H9 (cell line): Measurements from ENCODE around the gene GSG1L. TPM values are rescaled to one million over a fixed set of nuclear protein-coding genes. Genes with fewer than 3 reads are reported as not detected.

ENCODE experiments used
- DNase-seq: peaks from one replicate; pipeline ENCODE4 v3.0.0-alpha.2; 2017
- H2AFZ ChIP-seq: one replicate; pipeline ENCODE4 v1.6.1; 2013; ENCODE audit warnings: mild to moderate bottlenecking, low read length, control low read depth, moderate library complexity
- H2AK5ac ChIP-seq: 2 replicates; pipeline ENCODE4 v1.6.1; 2013; ENCODE audit warnings: low read length, control low read depth, mixed read lengths; ENCODE audit not compliant: insufficient read length
- H2BK120ac ChIP-seq: one replicate; pipeline ENCODE4 v1.6.1; 2013; ENCODE audit warnings: low read depth, mild to moderate bottlenecking, low read length, control low read depth, inconsistent platforms; ENCODE audit not compliant: poor library complexity, severe bottlenecking
- H2BK12ac ChIP-seq: 2 replicates; pipeline ENCODE4 v1.6.1; 2013; ENCODE audit warnings: low read length, control low read depth, mixed read lengths, low read depth; ENCODE audit not compliant: insufficient read length
- H2BK15ac ChIP-seq: 2 replicates; pipeline ENCODE4 v1.6.1; 2013; ENCODE audit warnings: low read depth, low read length, control low read depth
- H2BK20ac ChIP-seq: one replicate; pipeline ENCODE4 v1.6.1; 2013; ENCODE audit warnings: low read depth, mild to moderate bottlenecking, low read length, control low read depth, inconsistent platforms; ENCODE audit not compliant: poor library complexity, severe bottlenecking
- H2BK5ac ChIP-seq: 2 replicates; pipeline ENCODE4 v1.6.1; 2013; ENCODE audit warnings: low read length, control low read depth, mixed read lengths; ENCODE audit not compliant: insufficient read length
- H3K14ac ChIP-seq: 2 replicates; pipeline ENCODE4 v1.6.1; 2013; ENCODE audit warnings: low read length, control low read depth; ENCODE audit not compliant: insufficient read depth
- H3K18ac ChIP-seq: 2 replicates; pipeline ENCODE4 v1.6.1; 2013; ENCODE audit warnings: low read depth, mild to moderate bottlenecking, mixed read lengths, low read length, control low read depth; ENCODE audit not compliant: insufficient read length
- H3K23ac ChIP-seq: 2 replicates; pipeline ENCODE4 v1.6.1; 2013; ENCODE audit warnings: low read length, control low read depth, mixed read lengths, low read depth; ENCODE audit not compliant: insufficient read length
- H3K23me2 ChIP-seq: 2 replicates; pipeline ENCODE4 v1.6.1; 2013; ENCODE audit warnings: low read depth, mild to moderate bottlenecking, mixed read lengths, low read length, control low read depth; ENCODE audit not compliant: insufficient read length, poor library complexity, severe bottlenecking
- H3K27ac ChIP-seq: 2 replicates; pipeline ENCODE4 v1.5.1; 2013; ENCODE audit warnings: low read length, control low read depth, mixed read lengths, low read depth; ENCODE audit not compliant: insufficient read length
- H3K27me3 ChIP-seq: 2 replicates; pipeline ENCODE4 v1.6.1; 2013; ENCODE audit warnings: low read length, control low read depth, inconsistent platforms; ENCODE audit not compliant: insufficient read depth
- H3K4ac ChIP-seq: 2 replicates; pipeline ENCODE4 v1.6.1; 2013; ENCODE audit warnings: low read depth, mild to moderate bottlenecking, control low read depth, inconsistent platforms, low read length, moderate library complexity
- H3K4me1 ChIP-seq: 2 replicates; pipeline ENCODE4 v1.6.1; 2013; ENCODE audit warnings: low read length, control low read depth, inconsistent platforms; ENCODE audit not compliant: insufficient read depth
- H3K4me2 ChIP-seq: 2 replicates; pipeline ENCODE4 v1.6.1; 2013; ENCODE audit warnings: low read length, control low read depth, mixed read lengths; ENCODE audit not compliant: insufficient read length, insufficient read depth
- H3K56ac ChIP-seq: 2 replicates; pipeline ENCODE4 v1.6.1; 2013; ENCODE audit warnings: low read depth, mild to moderate bottlenecking, mixed read lengths, low read length, control low read depth; ENCODE audit not compliant: insufficient read length
- H3K79me1 ChIP-seq: 2 replicates; pipeline ENCODE4 v1.6.1; 2013; ENCODE audit warnings: low read depth, mild to moderate bottlenecking, moderate library complexity, low read length, control low read depth, inconsistent platforms; ENCODE audit not compliant: insufficient read depth, poor library complexity, severe bottlenecking
- H3K79me2 ChIP-seq: 2 replicates; pipeline ENCODE4 v1.6.1; 2013; ENCODE audit warnings: low read length, control low read depth, inconsistent platforms; ENCODE audit not compliant: insufficient read depth
- H3K9ac ChIP-seq: 2 replicates; pipeline ENCODE4 v1.6.1; 2013; ENCODE audit warnings: low read length, control low read depth, mixed read lengths; ENCODE audit not compliant: insufficient read length; ENCODE audit errors: extremely low read depth
- H3K9me3 ChIP-seq: one replicate; pipeline ENCODE4 v1.6.1; 2013; ENCODE audit warnings: low read depth, low read length, inconsistent platforms; ENCODE audit not compliant: control insufficient read depth
- H3T11ph ChIP-seq: one replicate; pipeline ENCODE4 v1.6.1; 2013; ENCODE audit warnings: mild to moderate bottlenecking, low read length, control low read depth, inconsistent platforms
- H4K20me1 ChIP-seq: one replicate; pipeline ENCODE4 v1.6.1; 2013; ENCODE audit not compliant: control insufficient read depth, insufficient read length, insufficient read depth
- H4K5ac ChIP-seq: 2 replicates; pipeline ENCODE4 v1.6.1; 2013; ENCODE audit warnings: low read depth, mild to moderate bottlenecking, mixed read lengths, low read length, control low read depth; ENCODE audit not compliant: insufficient read length
- H4K8ac ChIP-seq: replicated peaks from 2 replicates; pipeline ENCODE4 v1.6.1; 2013; ENCODE audit warnings: low read length, control low read depth, mixed read lengths, low read depth; ENCODE audit not compliant: insufficient read length
- H4K91ac ChIP-seq: 2 replicates; pipeline ENCODE4 v1.6.1; 2013; ENCODE audit warnings: low read depth, mild to moderate bottlenecking, moderate library complexity, mixed read lengths, low read length, control low read depth; ENCODE audit not compliant: insufficient read length
- H3K27ac Mint-ChIP-seq, 3 experiments: 2 replicates in 2 of 3; 3 replicates in 1 of 3; pipeline ENCODE4 v1.8.0; 2020 to 2021; ENCODE audit warnings: mixed read lengths in 3 of 3, mild to moderate bottlenecking in 1 of 3, moderate library complexity in 1 of 3
- H3K27me3 Mint-ChIP-seq: 2 replicates; pipeline ENCODE4 v1.8.0; 2021; ENCODE audit warnings: low read depth, mild to moderate bottlenecking, moderate library complexity, mixed read lengths
- H3K36me3 Mint-ChIP-seq, 3 experiments: 2 replicates in 2 of 3; 3 replicates in 1 of 3; pipeline ENCODE4 v1.8.0; 2020 to 2021; ENCODE audit warnings: low read depth in 3 of 3, mixed read lengths in 3 of 3; ENCODE audit not compliant: insufficient read depth in 1 of 3
- H3K4me1 Mint-ChIP-seq, 2 experiments: 2 replicates each; pipeline ENCODE4 v1.8.0; 2020; ENCODE audit warnings: mixed read lengths in 2 of 2
- H3K4me3 Mint-ChIP-seq, 2 experiments: 2 replicates in 1 of 2; 3 replicates in 1 of 2; pipeline ENCODE4 v1.8.0; 2020 to 2021; ENCODE audit warnings: mild to moderate bottlenecking in 2 of 2, mixed read lengths in 2 of 2, moderate library complexity in 1 of 2
- H3K9me3 Mint-ChIP-seq, 2 experiments: 2 replicates in 1 of 2; 3 replicates in 1 of 2; pipeline ENCODE4 v1.8.0; 2020; ENCODE audit warnings: mild to moderate bottlenecking in 2 of 2, mixed read lengths in 2 of 2, moderate library complexity in 1 of 2
- WGBS: extraction: QIAGEN DNeasy Blood & Tissue Kit; methylation state at CpG from one replicate; pipeline ENCODE4 v1.1.7; 2013; ENCODE audit warnings: missing lambda C conversion rate, low lambda C conversion rate, mixed read lengths; ENCODE audit not compliant: insufficient read length; ENCODE audit errors: extremely low coverage; 5-methylcytosine and 5-hydroxymethylcytosine counted together
- total RNA-seq: library from RNA; stranded (reverse); gene quantifications from 2 replicates; pipeline ENCODE4 v1.2.1, GENCODE V29; 2021
- TF ChIP-seq, protein P1 (sequence below): fragments of 200-600 bp; sonication (generic); conservative IDR thresholded peaks from 3 replicates; pipeline ENCODE4 v1.8.0; 2021; ENCODE audit warnings: antibody characterized with exemption, mild to moderate bottlenecking

GSG1L gene
- total RNA-seq, 1 experiment from 2014 or later = 0.35 TPM

DNA sequence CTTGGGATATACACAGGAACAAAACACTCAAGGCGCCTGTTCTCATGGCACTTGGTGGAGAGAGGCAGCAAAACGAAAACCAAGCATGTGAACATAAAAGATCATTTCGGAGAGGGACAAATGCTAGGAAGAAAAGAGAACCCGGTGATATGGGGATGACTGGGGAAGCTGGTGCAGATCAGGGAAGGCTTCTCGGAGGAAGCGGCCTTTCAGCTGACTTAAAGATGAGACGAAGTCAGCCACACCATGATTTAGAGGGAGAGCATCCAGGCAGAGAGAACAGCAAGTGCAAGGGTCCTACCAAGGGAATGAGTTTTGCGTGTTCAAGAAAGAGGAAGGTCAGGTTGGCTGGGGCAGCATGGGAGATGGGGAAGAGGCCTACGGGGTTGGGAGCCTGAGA, 262.7 kb downstream of the GSG1L start:
- Mint-ChIP-seq H3K4me1 (peaks cover 9 to 18% of the 10 kb centered on the region in 2 experiments), H3K27me3 (peaks cover 18% of the 10 kb centered on the region), H3K36me3 (no peaks in the 10 kb centered on the region), H3K27ac (no peak overlapping the region), H3K9me3 (no peaks in the 10 kb centered on the region; a peak in 1 of 5 replicates), H3K4me3 (no peak overlapping the region)
- Histone ChIP-seq H3K4me1 (peaks cover under 1% of the 10 kb centered on the region; the same call in 1 of the 2 replicates), H3K14ac (no peak overlapping the region; the same call in 1 of the 2 replicates), H3K4me2 (no peak overlapping the region), H2BK5ac (no peak overlapping the region), H3K9me3 (no peaks in the 10 kb centered on the region), H3K27ac (no peak overlapping the region), H3K23ac (no peak overlapping the region), H3T11ph (no peak overlapping the region), H3K56ac (no peak overlapping the region), H3K79me2 (no peaks in the 10 kb centered on the region), H2BK12ac (no peak overlapping the region), H2BK120ac (no peak overlapping the region), H4K91ac (no peak overlapping the region), H4K20me1 (no peaks in the 10 kb centered on the region), H3K4ac (no peak overlapping the region), H2AK5ac (no peak overlapping the region), H2BK20ac (no peak overlapping the region), H3K9ac (no peak overlapping the region), H3K18ac (no peak overlapping the region), H3K23me2 (no peaks in the 10 kb centered on the region), H3K79me1 (no peaks in the 10 kb centered on the region), H2AFZ (no peak overlapping the region), H4K5ac (no peak overlapping the region), H3K27me3 (no peaks in the 10 kb centered on the region), H2BK15ac (no peak overlapping the region), H4K8ac (no peak overlapping the region)
- TF ChIP-seq, protein P1, sequence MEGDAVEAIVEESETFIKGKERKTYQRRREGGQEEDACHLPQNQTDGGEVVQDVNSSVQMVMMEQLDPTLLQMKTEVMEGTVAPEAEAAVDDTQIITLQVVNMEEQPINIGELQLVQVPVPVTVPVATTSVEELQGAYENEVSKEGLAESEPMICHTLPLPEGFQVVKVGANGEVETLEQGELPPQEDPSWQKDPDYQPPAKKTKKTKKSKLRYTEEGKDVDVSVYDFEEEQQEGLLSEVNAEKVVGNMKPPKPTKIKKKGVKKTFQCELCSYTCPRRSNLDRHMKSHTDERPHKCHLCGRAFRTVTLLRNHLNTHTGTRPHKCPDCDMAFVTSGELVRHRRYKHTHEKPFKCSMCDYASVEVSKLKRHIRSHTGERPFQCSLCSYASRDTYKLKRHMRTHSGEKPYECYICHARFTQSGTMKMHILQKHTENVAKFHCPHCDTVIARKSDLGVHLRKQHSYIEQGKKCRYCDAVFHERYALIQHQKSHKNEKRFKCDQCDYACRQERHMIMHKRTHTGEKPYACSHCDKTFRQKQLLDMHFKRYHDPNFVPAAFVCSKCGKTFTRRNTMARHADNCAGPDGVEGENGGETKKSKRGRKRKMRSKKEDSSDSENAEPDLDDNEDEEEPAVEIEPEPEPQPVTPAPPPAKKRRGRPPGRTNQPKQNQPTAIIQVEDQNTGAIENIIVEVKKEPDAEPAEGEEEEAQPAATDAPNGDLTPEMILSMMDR = no peak
- no CpG with 5 or more reads among the region's 9 CpGs for whole genome bisulfite sequencing
- no peak for DNase-seq
